EH (cell line): ENCODE measurements around the gene ING5.

ENCODE experiments used
- DNase-seq: peaks from one replicate; pipeline ENCODE4 v3.0.0-alpha.2; 2015; ENCODE audit warnings: low read depth

Gene ING5

GRCh38 chr2:241672243-241673188 lies 29.3 kb upstream of the ING5 start:
- no peak for DNase-seq

GRCh38 chr2:241673189-241673663 lies 28.6 kb upstream of the ING5 start:
- DNase-seq: no peak

- peak; percentile 41 for DNase-seq
These were observed 27.8 kb upstream of the ING5 start for GRCh38 chr2:241673797-241674725.

GRCh38 chr2:241675885-241676284 lies 26.0 kb upstream of the ING5 start:
- DNase-seq: no peak

- no peak for DNase-seq
These were observed 25.2 kb upstream of the ING5 start for GRCh38 chr2:241676665-241677064.

GRCh38 chr2:241677392-241677791 lies 24.4 kb upstream of the ING5 start:
- DNase-seq: no peak

- DNase-seq: no peak
These were observed 23.5 kb upstream of the ING5 start for GRCh38 chr2:241678307-241678706.

- DNase-seq: no peak
These were observed 22.9 kb upstream of the ING5 start for GRCh38 chr2:241678784-241679540.

- no peak for DNase-seq
These were observed 21.8 kb upstream of the ING5 start for GRCh38 chr2:241680044-241680443.

GRCh38 chr2:241680827-241681599 lies 20.8 kb upstream of the ING5 start:
- DNase-seq: peak; percentile 98

GRCh38 chr2:241686324-241686649 lies 15.6 kb upstream of the ING5 start:
- no peak for DNase-seq

- peak; percentile 97 for DNase-seq
These were observed 15.0 kb upstream of the ING5 start, which contains the start of gene DTYMK for GRCh38 chr2:241686650-241687425. Gene DTYMK, minus strand, starts transcription at chr2:241686815. Its CDS starts 32 bp downstream, at chr2:241686783.

- DNase-seq: no peak
These were observed 12.5 kb upstream of the ING5 start for GRCh38 chr2:241689306-241689705.

- DNase-seq: no peak
These were observed 11.6 kb upstream of the ING5 start for GRCh38 chr2:241690202-241690717.

- DNase-seq: peak; percentile 84
These were observed 9.4 kb upstream of the ING5 start for GRCh38 chr2:241692448-241692847.

- no peak for DNase-seq
These were observed 6.2 kb upstream of the ING5 start for GRCh38 chr2:241695651-241696050.

GRCh38 chr2:241701149-241701398 lies 765 bp upstream of the ING5 start:
- DNase-seq: no peak

- peak; percentile 80 for DNase-seq
These were observed 554 bp downstream of the ING5 start for GRCh38 chr2:241702155-241703031.

GRCh38 chr2:241703032-241703604 lies 1.3 kb downstream of the ING5 start:
- DNase-seq: peak; percentile 40
